CD4-positive, alpha-beta T cell treated with Interleukin-6 at 100 ng/mL for 8 hours (primary cell): ENCODE measurements around the gene FBLIM1.
A peak's percentile ranks its signal among the peaks of the same experiment; 100 is the strongest.

ENCODE experiments used
- DNase-seq: peaks from one replicate; pipeline ENCODE4 v3.0.0-alpha.2; 2020; ENCODE audit warnings: mixed read lengths, low spot score

The FBLIM1 gene

DNA sequence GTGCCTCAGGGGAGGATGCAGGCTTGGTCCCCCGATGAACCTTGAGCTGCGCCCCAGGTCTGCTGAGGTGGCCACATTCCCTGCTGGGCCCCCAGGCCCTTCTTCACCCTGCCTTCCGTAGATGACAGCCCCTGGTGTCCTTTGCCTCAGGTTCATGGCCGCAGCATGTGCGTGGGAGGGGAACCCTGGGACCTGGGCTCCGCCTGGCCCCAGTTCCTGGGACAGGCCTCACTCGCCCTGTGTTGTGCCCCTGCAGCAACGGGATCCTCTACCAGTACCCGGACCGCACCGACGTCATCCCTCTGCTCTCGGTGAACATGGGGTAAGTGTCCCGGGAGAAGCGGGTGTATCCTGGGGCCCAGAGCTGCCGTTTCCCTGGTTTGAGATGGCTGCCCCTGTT lies 27.7 kb upstream of the FBLIM1 start:
- DNase-seq: no peak

GRCh38 chr1:15731735-15732685 lies 26.6 kb upstream of the FBLIM1 start:
- DNase-seq: no peak

DNA sequence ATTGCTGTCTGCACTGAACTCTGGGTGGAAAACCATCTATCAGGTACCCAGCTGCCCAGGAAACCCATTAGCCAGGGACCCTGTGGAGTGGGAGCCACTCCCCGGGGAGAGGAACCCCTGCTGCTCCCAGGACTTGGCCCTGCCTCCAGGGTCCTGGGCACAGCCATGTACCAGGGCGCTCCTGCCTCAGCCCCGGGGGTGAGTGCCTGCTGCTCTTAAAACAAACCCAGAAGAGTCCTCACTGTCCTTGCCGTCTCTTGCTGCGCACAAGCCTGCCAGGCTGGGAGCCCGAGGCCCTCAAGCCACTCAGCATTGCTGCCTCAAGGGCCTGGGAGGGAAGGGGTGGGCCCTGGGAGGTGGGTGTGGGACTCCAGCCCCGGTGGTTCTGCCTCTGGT lies 25.9 kb upstream of the FBLIM1 start:
- no peak for DNase-seq

DNA sequence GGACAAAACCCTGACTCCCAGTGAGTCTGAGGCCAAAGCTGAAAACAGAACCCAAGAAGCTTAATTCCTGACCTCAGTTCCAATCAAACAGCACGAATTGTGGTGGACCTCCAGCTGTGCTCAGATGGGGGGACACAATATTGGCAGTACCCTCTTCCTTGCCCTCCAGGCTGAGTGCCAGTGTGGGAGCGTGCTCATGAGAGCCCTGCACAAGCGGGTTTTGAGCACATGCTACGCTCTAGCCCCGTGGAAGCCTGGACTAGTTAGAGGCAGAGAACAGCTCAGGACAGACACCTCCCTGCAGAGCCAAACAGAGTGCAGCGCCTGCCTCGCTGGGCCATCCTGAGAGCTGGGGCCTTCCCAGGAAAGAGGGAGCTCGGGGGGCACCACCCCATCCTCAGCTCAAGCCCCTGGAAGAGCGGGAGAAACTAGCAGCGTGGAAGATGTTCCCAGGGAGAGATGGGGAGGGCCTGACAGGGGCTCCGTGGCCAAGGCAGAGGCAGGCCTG lies 25.3 kb upstream of the FBLIM1 start:
- no peak for DNase-seq

DNA sequence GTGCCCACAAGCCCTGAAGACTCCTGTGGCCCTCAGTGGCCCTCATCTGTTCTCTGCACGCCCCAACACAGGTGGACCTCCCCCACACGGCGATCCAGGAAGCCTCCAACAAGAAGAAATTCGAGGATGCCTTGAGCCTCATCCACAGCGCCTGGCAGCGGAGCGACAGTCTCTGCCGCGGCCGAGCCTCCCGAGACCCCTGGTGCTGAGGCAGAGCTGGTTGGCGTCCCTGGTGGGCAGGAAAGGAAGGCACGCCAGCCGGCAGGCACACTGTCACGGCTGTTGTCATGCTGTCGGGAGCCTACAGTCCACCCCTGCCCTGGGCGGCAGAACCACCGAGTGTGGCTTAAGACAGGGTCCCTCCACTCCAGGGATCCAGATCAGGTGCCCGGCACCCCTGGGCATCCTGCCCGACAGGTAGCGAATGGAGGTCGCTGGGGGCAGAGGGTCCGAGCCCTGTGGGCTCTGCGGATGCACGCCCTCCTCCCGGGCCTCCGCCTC lies 24.8 kb upstream of the FBLIM1 start:
- no peak for DNase-seq

GRCh38 chr1:15734296-15734695 lies 24.3 kb upstream of the FBLIM1 start:
- DNase-seq: no peak

- no peak for DNase-seq
Observed at GRCh38 chr1:15734901-15735300, 23.7 kb upstream of the FBLIM1 start.

- no peak for DNase-seq
Observed at GRCh38 chr1:15735304-15736037, 23.1 kb upstream of the FBLIM1 start.

DNA sequence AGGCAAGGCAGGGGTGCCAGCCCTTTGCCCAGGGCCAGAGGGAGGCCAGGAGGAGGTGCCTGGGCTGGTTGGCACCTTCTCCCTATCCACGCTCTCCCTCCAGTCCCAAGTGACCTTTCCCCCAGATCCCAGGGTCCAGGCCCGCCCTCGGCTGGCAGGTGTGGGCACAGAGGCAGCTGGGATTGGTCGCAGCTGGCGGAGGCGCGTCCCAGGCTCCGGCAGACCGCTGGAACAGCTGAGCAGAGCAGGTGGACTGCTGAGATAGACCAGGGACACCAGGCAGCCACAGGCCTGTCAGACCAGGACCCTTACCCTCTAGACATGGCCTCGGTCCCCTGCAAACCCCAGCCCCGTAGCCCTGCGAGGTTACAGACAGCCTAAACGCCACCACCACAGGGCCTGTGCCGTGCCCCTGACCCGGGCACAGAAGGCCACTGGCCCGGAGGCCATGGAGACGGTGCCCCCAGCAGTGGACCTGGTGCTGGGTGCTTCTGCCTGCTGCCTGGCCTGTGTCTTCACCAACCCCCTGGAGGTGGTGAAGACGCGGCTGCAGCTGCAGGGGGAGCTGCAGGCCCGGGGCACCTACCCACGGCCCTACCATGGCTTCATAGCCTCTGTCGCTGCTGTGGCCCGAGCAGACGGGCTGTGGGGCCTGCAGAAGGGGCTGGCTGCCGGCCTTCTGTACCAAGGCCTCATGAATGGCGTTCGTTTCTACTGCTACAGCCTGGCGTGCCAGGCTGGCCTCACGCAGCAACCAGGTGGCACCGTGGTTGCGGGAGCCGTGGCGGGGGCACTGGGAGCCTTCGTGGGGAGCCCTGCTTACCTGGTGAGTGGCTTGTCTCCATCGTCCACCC lies 22.3 kb upstream of the FBLIM1 start, which contains the start of gene SLC25A34:
TSS of gene SLC25A34 (plus strand) at position 221 of the 854 bp plus-strand sequence. CDS start at position 449, 228 bp downstream.
- DNase-seq: no peak

DNA sequence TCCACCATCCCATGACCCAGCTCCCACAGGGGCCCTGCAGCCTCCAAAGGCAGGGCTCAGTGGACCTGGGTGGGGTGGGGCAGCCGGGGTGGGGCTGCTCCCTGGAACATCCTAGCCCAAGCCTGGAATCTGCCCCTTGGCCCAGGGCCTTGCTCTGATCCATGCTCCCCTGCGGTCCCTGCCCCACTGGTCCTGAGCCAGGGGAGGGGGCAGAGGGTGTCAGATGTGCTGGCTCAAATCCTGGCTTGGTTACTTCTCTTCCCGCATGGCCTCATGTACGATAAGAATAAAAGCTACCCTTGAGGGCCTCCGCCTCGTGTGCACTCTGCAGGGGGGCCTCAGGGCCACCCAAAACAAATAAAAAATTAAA lies 21.7 kb upstream of the FBLIM1 start:
- no peak for DNase-seq

- DNase-seq: no peak
Observed at GRCh38 chr1:15737324-15738319, 21.0 kb upstream of the FBLIM1 start.

GRCh38 chr1:15738416-15739113 lies 20.0 kb upstream of the FBLIM1 start:
- no peak for DNase-seq

GRCh38 chr1:15739259-15739658 lies 19.3 kb upstream of the FBLIM1 start:
- DNase-seq: no peak

DNA sequence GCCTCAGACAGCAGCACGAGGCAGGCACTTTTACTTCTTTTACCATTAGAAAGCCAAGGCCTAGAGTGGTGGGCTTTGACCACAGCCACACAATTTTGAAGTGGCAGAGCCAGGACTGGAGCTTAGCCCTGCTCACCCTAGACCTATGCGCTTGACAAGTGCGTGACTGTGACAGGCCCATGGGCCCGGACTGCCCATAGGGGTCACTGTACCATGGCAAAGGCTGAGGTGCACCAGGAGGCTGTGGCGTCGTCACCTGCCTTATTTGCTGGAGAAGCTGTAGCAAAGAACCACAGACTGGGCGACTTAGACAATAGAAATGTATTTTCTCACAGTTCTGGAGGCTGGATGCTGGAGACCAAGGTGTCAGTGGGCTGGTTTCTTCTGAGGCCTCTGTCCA lies 18.9 kb upstream of the FBLIM1 start:
- no peak for DNase-seq

- DNase-seq: peak; percentile 62
Observed at GRCh38 chr1:15740924-15741850, 17.4 kb upstream of the FBLIM1 start.

DNA sequence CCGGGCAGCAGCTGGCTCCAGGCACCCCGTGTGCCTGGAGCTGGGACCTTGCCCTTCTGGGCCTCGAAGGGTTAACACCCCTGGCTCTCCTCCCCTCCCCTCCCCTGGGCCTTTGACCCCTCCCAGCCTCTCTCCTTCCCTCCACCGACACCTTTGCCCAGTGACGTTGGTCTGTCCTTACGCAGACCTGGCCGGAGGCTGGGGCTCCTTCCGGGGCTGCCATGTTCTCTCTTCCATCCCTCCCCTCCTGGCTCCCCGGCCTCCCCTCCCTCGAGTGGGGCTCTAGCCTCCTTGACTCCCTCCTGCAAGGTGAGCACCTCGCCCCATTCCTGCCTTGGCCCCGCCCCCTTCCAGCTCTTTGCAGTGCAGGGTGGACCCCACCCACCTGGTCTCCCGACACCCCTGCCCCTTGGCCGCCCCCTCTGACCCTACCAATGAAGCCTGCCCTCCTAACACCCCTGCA lies 16.2 kb upstream of the FBLIM1 start, which contains the start of gene TMEM82:
TSS of gene TMEM82 (plus strand) at position 161 of the 463 bp plus-strand sequence. CDS start at position 222, 61 bp downstream.
- no peak for DNase-seq

DNA sequence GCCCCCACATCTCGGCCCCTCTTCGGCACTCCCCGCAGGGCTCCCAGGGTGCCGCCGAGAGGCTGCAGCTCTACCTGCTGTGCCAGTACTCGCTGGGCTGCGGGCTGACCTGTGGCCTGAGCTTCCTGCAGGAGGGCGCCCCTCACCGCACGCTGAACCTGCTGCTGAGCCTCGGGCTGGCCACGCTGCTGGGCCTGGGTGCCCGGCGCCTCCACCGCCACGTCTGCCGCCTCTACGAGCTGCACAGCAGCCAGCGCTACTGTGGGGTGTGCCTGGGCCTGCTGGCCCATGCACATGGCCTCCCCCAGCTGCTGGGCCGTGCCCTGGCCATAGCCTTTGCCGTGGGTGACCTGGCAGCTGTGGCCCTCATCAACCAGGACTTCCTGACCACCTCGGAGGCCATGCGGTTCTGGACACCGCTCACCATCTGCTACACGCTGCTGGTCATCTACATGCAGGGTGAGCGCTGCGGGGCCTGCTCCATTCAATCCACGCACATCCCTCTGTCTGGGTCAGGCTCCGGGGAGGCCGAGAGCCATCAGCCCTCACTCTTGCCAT lies 14.4 kb upstream of the FBLIM1 start:
- no peak for DNase-seq

DNA sequence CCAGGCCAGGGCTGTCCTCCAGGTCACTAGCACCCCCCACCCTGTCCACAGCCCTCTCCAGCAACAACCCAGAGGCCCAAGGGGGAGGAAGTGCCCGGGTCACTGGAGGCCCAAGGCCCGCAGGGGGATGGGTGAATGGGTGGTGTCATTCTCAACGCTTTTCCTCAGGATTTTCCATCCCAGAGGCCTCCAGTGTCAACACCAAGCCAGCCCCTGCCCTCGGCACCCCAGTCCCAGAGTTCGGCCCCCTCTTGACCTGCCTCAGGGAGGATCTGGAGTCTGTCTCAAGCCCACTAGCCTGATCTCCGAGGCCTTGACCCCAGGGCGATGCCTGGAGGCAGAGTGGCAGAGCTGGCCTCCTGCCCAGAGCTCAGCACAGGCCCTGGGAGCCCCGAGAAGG lies 11.2 kb upstream of the FBLIM1 start:
- no peak for DNase-seq
